ENCODE results near the gene UBE2V1.

UBE2V1 gene

DNA sequence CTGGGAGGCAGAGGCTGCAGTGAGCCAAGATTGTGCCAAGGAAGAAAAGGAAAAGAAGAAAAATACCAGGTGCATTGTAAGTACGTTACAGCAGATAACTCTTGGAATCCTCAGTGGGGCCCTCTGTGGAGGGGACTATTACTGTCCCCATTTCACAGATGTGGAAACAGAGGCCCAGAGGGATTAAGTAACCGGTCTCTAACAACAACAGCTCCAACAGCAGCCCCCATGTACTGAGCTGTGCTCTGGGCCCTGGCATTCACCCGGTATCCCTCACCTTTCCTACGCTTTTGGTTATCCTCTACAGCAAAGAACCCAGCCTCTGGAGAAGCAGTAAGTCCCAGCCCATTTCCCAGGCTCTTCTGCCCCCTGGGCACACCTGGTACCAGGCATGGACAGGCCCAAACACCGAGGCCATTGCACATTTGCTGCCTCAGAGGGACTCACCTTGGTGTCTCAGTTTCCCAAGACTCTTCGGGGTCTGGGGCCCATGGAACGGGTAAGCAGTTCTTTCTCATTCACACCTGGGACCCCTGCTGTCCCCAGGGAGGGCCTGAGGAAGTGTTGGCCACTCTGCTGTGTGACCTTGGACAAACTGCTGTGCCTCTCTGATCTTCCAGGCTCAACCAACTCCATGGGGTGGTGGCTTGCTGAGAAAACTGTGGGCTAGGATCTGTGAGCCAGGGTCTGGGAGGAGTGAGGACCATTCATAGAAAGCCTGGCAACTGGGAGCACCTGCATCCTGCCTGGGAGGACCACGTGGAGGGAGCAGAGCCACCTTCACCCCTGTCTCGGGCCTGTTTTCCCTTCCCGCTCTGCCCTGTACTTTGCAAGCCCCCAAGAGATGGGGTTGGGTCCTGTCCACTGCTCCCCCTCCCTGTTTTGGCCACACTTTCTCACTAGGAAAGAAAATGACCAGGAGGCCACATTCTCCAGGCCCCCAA, 70.3 kb downstream of the UBE2V1 start:
- DNase-seq, result no peak

DNA sequence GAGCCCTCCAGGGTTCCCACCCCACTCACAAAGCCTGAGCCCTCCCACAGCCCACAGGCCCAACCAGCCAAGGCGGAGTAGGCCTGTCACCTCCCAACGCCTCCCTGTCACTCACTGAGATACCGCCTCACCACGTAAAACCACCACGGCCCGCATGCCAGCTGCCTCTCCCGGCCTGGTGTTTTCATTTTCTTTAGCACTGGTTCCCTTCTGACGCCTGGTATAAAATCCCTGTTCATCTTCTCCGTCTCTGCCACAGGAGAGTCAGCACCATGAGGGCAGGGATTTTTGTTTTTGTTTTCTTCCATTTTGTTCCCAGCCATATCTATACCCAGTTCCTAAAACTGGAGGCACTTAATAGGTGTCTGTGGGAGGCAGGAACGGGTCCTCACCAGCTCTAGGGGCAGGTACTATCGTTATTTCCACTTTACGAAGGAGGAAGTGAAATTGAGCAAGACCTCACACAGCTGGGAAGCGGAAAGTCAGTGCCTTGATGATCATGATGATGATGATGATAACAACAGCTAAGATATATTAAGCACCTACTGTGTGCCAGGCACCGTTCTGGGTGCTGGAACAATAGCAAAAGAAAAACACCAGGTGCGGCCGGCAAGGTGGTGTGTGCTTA, 71.6 kb downstream of the UBE2V1 start:
- no peak for DNase-seq

DNA sequence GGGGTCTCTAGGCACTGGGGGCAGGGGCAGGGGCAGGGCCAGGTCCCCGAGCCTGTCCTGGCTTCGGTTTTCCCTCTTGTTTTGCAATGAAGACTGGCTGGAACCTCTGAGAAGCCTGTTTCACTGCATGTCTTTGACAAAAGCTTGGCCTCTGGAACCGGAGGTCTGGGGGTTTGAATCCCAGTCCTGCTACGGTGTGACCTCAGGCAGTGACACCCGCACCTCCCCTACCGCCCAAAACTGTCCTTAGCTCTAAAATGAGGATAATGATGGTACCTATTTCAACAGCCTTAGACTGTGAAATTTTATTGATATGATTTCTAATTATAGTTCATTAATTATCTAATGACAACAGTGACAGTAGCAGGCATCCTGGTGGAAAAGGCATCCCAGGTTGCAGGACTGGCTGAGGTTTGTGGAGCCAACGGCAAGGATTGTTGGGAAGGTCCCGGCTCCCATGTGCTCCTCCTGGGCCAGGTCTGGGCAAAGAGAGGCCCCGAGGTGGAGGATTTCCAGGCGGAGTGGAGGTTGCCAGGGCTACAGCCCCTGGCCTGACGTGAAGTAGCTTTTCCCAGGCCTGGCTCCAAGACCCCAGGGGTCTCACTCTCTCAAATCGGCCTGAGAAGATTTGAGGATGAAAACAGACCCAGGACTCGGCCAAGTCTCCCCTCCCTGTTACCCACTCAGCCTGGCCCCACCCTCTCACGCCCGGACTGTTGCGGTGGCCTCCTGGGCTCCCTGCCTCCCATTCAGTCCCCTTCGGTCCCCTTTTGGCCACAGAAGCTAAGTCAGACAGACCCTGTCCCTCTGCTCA, 72.3 kb downstream of the UBE2V1 start:
- DNase-seq, result no peak

- DNase-seq, result no peak
Observed at GRCh38 chr20:50039706-50040431, 73.1 kb downstream of the UBE2V1 start.

DNA sequence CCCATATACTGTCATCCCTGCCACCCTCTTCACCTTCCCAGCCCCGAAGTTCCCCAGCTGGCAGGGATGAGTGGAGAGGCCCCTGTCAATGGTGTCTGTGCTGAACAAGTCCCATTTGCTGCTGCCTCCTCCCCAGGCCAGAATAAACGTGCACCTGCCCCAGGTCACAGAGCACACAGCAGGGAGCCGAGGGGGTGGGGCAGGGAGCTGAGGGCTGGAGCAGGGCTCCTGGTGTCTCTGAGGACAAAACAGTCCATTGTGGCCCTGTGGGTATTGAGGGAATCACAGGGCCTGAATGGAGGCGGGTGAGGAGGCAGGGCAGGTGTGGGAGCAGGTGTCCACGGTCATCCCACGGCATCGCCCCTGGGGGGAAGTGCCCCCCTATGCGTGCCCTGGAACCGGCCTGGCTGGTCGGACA, 74.4 kb downstream of the UBE2V1 start:
- no peak for DNase-seq

DNA sequence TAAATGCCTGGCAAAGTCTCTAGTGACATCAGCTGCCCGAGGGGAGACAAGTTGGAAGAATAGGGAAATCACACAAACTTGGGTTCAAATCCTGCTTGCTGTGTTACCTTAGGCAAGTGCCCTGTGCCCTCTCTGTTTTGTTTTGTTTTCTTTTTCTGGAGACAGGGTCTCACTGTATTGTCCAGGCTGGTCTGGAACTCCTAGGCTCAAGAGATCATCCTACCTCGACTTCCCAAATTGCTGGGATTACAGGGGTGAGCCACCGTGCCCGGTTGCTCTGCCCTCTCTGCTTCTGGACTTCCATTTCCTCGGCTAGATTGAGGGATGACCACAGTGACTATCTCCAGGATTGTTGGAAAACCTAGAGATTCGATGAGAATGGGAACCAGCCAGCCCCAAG, 74.8 kb downstream of the UBE2V1 start:
- no peak for DNase-seq

- no peak for DNase-seq
Observed at GRCh38 chr20:50037575-50037974, 75.4 kb downstream of the UBE2V1 start.

GRCh38 chr20:50037123-50037522, 75.8 kb downstream of the UBE2V1 start:
- DNase-seq, result no peak

DNA sequence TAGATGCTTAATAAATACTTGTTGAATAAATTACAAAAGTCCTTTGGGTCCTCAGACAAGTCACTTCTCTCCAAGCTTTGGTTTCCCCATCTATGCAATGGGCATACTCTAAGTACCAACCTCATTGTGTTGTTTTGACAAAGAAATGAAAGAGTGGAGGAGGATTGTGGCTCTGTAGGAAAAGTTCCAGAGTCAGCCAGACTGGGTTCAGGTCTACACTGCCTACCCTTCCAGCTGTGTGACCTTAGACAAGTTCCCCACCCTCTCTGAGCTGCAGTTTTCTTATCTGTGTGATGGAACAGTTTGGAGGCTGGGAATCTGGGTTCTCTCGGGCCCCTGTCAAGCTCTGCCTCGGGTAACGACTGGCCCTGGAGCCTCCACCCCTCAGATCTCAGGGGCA, 76.2 kb downstream of the UBE2V1 start:
- no peak for DNase-seq

DNA sequence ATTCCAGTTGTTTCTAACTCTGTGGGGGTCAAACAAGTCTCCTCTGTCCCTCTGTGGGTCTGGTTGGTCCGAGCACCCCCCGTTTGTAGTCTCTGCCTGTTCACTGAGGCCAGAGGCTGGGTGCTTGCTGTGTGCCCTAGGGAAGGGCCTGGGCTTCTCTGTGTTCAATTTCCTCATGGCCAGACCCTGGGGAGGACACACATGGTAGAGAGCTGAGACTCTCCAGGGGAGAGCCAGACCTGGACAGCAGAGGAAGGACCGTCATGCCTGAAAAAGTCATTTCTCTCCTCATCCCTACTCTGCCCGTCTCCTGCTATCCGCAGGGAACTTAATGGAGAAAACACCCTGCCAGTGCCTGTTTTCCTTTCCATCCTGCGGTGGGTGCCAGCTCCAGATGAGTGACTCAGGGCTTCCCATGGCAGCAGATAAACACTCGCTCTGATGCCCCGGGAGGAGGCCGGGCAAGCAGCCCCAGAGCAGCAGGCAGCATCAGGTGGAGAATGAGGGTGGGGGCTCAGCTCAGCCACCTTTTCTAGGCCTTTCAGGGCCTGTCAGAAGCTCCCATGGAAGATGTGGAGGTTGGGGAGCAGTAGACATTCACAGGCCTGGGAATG, 78.3 kb downstream of the UBE2V1 start:
- DNase-seq, result no peak

- DNase-seq, result no peak
Observed at GRCh38 chr20:50032955-50033666, 79.8 kb downstream of the UBE2V1 start.
